Effector memory CD8-positive, alpha-beta T cell (primary cell): ENCODE data around the gene PSMD13.
"Not testable (repeated sequence)": the region's sequence is repeated elsewhere in the genome, so short reads cannot be mapped to it uniquely, and the experiment has no call there.

Experiments used
- ATAC-seq: fragments of 150-1000 bp; cut with Tn5 transposase; replicated peaks from 2 replicates; pipeline ENCODE4 v1.10.0; 2021; ENCODE audit warnings: mild to moderate bottlenecking, moderate library complexity
- DNase-seq, 3 experiments: peaks; one replicate each; pipeline ENCODE4 v3.0.0; 2021
- H3K27ac Mint-ChIP-seq, 2 donors: one replicate each; pipeline ENCODE4 v1.8.0; 2022; ENCODE audit warnings: mild to moderate bottlenecking in 2 of 2, mixed read lengths in 2 of 2, moderate library complexity in 2 of 2
- H3K27me3 Mint-ChIP-seq, 2 donors: one replicate each; pipeline ENCODE4 v1.8.0; 2022; ENCODE audit warnings: mixed read lengths in 2 of 2
- H3K36me3 Mint-ChIP-seq: one replicate; pipeline ENCODE4 v1.8.0; 2022; ENCODE audit warnings: mild to moderate bottlenecking, moderate library complexity, mixed read lengths; ENCODE audit not compliant: insufficient read depth
- H3K4me1 Mint-ChIP-seq, 2 donors: one replicate each; pipeline ENCODE4 v1.8.0; 2022; ENCODE audit warnings: low read depth in 2 of 2, mixed read lengths in 2 of 2
- H3K4me3 Mint-ChIP-seq, 2 donors: one replicate each; pipeline ENCODE4 v1.8.0; 2022; ENCODE audit warnings: mild to moderate bottlenecking in 2 of 2, mixed read lengths in 2 of 2, moderate library complexity in 2 of 2
- H3K9me3 Mint-ChIP-seq, 2 donors: one replicate each; pipeline ENCODE4 v1.8.0; 2022; ENCODE audit warnings: mixed read lengths in 2 of 2

Gene PSMD13

DNA sequence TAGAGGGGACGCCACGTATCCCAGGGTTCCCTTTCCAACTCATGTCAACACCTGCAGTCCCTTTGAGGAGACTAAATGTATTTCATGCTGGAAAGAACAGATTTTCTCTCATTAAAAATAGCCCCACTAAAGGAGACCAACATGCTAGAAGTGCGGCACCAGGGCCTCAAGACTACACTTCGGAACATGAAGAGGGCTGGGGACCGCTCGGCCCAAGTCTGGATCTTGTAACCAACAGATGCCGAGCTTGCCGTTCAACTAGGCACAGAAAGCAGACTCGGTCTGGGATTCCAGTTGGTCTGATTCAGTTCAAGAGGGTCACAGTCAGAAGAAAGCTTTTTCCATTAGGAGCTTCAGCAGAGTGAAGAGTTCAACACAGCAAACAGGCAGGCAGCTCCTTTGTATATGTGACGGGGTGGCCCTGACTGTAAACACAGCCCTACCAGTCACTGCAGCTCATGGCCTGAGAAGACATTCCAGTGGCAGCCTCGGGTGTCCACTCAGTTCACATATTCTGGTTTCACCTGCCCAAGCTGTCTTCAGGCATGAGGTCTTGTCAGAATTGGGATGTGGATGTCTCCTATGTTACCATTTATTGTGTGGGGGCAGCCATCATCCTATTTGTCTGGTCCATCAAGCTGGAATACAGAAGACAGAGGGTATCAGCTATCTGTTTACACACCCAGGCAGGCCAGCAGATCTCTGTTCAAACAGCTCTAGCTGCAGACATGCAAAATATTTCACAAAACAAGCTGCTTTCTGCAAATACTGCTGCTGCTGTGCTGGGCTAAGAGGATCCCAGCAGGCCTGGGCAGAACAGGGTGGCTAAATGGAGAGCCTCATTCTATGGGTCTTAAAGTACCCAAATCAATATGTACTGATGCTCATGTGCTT is 20.4 kb upstream of the PSMD13 start:
- H3K27ac Mint-ChIP-seq = no peak overlapping the region
- ATAC-seq = no peak
- H3K4me1 Mint-ChIP-seq = peaks cover 6 to 8% of the 10 kb centered on the region in 2 donors
- no peaks in the 10 kb centered on the region for H3K9me3 Mint-ChIP-seq
- no peak for DNase-seq
- H3K4me3 Mint-ChIP-seq = no peak overlapping the region
- no peaks in the 10 kb centered on the region for H3K27me3 Mint-ChIP-seq
- H3K36me3 Mint-ChIP-seq = peaks cover 38% of the 10 kb centered on the region

DNA sequence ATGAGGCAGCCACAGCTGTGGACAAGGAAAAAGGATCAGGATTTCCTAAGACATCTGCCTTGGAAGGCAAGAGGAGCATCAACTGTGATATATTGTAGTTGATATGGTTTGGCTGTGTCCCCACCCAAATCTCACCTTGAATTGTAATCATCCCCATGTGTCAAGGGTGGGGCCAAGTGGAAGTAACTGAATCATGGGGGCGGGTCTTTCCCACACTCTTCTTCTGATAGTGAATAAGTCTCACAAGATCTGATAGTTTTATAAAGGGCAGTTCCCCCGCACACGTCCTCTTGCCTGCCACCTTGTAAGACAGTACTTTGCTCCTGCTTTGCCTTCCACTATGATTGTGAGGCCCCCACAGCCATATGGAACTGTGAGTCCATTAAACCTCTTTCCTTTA is 19.1 kb upstream of the PSMD13 start:
- Mint-ChIP-seq H3K36me3 (peaks cover 32% of the 10 kb centered on the region), H3K4me3 (no peak overlapping the region), H3K9me3 (no peaks in the 10 kb centered on the region), H3K4me1 (peaks cover 4 to 12% of the 10 kb centered on the region in 2 donors), H3K27me3 (no peaks in the 10 kb centered on the region), H3K27ac (peak overlapping the region in 1 of 2 donors; percentile 36)
- ATAC-seq = no peak
- no peak for DNase-seq

DNA sequence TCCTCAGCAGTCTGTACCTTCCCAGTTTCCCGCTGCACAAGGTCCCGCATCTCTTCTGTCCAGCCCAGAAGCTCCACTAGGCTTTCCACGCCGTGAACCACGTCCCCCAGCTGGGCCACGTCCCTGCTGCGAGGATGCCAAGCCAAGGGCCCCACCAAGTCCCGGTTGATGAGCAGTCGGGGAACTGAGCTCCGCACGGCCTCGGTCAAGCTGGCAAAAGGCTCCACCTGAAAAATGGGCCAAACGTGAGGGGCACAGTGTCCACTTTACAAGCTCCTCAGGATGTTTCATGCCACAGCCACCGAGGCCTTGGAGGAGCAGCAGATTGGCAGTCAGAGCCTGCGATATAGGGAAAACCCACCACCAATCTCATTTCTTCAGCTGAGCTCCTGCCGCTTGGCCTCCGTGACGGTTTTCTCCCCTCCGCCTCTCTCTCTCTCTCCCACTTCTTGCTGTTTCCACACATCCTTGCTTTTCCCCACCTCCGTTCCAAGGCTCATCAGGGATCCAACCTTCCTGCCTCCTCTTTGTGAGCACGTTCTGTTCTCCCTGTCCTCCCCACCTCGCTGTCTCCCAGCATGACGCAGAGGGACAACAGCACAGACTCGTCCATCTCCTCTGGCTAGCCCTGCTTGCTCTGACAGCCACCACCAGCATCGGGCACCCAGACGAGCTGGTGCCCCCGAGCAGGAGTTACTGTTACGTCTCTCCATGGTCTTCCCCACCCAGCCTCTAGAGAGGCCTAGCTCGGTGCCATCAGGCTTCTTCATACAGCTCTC is 17.8 kb upstream of the PSMD13 start:
- Mint-ChIP-seq H3K27ac (no peak overlapping the region), H3K27me3 (no peaks in the 10 kb centered on the region), H3K4me3 (no peak overlapping the region), H3K4me1 (peaks cover 0 to 11% of the 10 kb centered on the region in 2 donors), H3K9me3 (no peaks in the 10 kb centered on the region), H3K36me3 (peaks cover 19% of the 10 kb centered on the region)
- no peak for ATAC-seq
- no peak for DNase-seq

DNA sequence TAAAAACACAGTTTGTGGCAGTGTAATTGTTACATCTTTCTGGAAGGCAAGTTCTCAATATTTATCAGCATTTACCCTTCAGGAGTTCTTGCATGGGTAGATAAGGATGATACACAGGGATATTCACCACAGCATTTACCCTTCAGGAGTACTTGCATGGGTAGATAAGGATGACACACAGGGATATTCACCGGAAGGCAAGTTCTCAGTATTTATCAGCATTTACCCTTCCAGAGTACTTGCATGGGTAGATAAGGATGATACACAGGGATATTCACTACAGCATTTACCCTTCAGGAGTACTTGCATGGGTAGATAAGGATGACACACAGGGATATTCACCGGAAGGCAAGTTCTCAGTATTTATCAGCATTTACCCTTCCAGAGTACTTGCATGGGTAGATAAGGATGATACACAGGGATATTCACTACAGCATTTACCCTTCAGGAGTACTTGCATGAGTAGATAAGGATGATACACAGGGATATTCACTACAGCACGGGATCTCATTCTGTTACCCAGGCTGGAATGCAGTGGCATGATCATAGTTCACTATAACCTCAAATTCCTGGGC is 16.0 kb upstream of the PSMD13 start:
- not testable (repeated sequence) for H3K4me3 Mint-ChIP-seq, H3K4me1 Mint-ChIP-seq, ATAC-seq, H3K9me3 Mint-ChIP-seq, H3K27me3 Mint-ChIP-seq, H3K36me3 Mint-ChIP-seq, H3K27ac Mint-ChIP-seq, DNase-seq

DNA sequence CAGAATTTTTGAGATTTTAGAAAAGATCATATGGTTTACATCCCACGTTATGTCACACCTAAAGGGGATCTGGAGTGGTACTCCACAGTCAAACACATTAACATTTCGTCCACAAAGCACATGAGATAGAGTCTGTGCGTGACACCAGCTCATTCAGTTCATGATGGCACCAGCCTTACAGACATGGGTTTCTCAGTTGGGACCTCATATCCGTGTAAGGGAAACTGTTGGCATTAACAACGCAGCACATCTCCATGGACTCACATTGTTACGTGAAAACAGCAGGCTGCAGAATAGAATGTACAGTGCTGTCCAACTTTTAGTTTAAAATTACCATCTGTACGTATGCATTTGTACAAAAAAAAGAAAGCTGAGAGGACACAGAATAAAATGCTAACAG is 15.2 kb upstream of the PSMD13 start:
- no peak overlapping the region for H3K27ac Mint-ChIP-seq
- no peaks in the 10 kb centered on the region for H3K9me3 Mint-ChIP-seq
- H3K4me3 Mint-ChIP-seq = no peak overlapping the region
- no peaks in the 10 kb centered on the region for H3K27me3 Mint-ChIP-seq
- DNase-seq (no peak), ATAC-seq (no peak)
- peaks cover 6% of the 10 kb centered on the region in 2 donors for H3K4me1 Mint-ChIP-seq
- peaks cover 4% of the 10 kb centered on the region for H3K36me3 Mint-ChIP-seq

DNA sequence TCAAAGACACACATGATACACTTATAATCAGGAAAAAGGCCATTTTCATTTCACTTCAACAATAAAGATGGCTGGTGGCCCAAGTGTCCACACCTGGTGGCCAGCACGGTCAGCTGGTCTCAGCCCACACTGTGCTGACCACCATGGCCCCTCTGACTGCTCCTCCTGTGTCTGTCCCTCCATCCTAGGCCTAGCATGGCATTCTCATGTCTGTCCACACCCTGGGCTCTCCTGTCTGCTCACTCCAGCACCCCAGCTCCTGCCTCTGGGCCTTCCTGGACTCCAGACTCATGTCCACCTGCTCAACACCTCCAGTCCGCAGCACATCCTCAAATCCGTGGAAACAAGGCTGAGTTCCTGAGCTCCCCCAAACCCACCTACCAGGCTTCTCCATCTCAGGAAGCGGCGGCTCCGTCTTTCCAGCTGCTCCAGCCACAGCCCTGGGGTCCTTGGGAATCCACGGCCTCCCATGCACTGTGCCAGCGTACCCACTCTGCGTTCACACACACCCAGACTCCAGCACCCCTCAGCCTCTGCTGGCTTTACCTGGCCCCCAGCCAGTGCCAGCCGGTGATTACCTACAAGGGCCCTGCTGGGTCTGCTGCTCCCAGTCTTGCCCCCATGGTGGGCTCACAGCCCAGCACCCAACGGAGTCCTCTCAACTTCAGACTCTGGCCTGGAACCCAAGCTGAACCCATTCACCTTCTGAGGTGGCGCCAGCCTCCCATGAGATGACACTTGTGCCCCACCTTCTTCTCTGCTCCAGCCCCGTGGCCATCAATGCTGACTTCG is 14.6 kb upstream of the PSMD13 start:
- ATAC-seq (no peak), DNase-seq (no peak)
- Mint-ChIP-seq H3K4me3 (no peak overlapping the region), H3K27ac (no peak overlapping the region), H3K36me3 (peaks cover 4% of the 10 kb centered on the region), H3K27me3 (no peaks in the 10 kb centered on the region), H3K4me1 (peaks cover 6% of the 10 kb centered on the region in 2 donors), H3K9me3 (no peaks in the 10 kb centered on the region)

DNA sequence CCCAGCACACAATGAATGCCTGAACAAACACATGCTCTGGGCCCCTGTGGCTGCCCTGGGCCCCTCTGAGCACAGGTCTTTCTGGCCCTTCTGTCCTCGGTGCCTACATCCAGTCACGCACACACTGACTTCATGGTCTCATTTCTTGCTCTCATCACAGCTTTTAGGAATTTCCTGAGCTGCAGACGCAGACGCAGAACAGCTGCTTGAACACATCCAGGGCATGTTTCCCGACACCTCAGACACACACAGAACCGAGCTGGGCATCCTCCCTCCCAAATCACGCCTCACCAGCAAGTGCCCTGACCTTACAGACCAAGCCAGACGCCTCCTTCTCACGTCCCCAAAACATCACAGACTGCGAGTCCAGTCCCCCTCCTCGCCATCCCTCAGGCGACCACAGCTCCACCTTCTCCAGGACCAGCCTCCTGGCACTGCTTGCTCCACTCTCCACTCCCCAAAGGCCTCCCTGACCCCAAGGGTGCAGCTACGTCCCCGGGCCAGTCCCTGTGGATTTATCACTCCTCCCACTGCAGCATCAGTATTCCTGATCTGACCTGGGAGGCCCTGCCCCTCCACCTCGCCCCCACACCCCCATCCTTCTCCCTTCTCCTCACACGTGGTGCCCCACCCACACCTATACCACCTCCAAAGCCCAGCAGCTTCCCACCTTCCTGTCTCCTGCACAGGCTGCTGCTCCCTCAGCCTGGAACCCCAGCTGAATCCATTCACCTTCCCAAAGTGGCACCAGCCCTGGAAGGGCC is 13.6 kb upstream of the PSMD13 start:
- Mint-ChIP-seq H3K4me3 (no peak overlapping the region), H3K27me3 (no peaks in the 10 kb centered on the region), H3K36me3 (peaks cover 4% of the 10 kb centered on the region), H3K9me3 (no peaks in the 10 kb centered on the region), H3K4me1 (peaks cover 7 to 11% of the 10 kb centered on the region in 2 donors), H3K27ac (no peak overlapping the region)
- no peak for ATAC-seq
- no peak for DNase-seq

DNA sequence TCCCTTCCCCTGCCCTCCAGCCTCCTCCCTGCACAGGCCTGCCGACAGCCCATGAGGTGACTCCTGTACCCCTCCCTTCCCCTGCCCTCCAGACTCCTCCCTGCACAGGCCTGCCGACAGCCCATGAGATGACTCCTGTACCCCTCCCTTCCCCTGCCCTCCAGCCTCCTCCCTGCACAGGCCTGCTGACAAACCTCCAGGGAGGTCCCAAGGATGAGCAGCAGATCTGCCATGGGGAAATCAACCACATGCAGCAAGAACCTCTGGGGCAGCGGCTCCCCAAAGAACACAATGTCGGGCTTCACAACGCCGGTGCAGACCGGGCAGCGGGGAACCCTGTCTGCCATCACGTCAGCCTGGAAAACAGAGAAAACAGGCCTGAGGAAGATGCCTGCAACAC is 12.9 kb upstream of the PSMD13 start:
- Mint-ChIP-seq H3K4me3 (no peak overlapping the region), H3K27me3 (no peaks in the 10 kb centered on the region), H3K36me3 (peaks cover 4% of the 10 kb centered on the region), H3K27ac (no peak overlapping the region), H3K4me1 (peaks cover 7 to 17% of the 10 kb centered on the region in 2 donors), H3K9me3 (no peaks in the 10 kb centered on the region)
- DNase-seq (no peak), ATAC-seq (no peak)

DNA sequence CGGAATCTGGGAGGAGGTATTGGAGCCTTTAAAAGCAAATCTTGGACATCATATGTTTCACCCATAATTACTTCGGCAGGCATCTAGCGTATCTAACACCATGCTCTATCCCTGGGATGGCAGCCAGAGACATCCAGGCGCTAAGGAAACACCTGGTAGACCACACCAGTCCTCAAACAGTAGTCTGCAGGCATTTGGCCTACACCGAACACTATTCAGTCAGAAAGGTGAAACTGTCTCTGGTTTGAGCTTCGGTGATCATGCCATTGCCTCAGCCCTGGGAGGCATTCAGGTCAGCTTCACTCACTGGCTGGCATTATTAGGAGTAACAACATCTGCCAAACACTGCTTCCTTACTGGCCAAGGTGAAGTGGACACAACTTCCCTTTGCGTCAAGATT is 12.4 kb upstream of the PSMD13 start:
- DNase-seq = no peak
- peaks cover 7% of the 10 kb centered on the region for H3K36me3 Mint-ChIP-seq
- H3K27ac Mint-ChIP-seq = no peak overlapping the region
- H3K4me3 Mint-ChIP-seq = no peak overlapping the region
- peaks cover 7 to 17% of the 10 kb centered on the region in 2 donors for H3K4me1 Mint-ChIP-seq
- H3K9me3 Mint-ChIP-seq = no peaks in the 10 kb centered on the region
- H3K27me3 Mint-ChIP-seq = no peaks in the 10 kb centered on the region
- ATAC-seq = no peak

DNA sequence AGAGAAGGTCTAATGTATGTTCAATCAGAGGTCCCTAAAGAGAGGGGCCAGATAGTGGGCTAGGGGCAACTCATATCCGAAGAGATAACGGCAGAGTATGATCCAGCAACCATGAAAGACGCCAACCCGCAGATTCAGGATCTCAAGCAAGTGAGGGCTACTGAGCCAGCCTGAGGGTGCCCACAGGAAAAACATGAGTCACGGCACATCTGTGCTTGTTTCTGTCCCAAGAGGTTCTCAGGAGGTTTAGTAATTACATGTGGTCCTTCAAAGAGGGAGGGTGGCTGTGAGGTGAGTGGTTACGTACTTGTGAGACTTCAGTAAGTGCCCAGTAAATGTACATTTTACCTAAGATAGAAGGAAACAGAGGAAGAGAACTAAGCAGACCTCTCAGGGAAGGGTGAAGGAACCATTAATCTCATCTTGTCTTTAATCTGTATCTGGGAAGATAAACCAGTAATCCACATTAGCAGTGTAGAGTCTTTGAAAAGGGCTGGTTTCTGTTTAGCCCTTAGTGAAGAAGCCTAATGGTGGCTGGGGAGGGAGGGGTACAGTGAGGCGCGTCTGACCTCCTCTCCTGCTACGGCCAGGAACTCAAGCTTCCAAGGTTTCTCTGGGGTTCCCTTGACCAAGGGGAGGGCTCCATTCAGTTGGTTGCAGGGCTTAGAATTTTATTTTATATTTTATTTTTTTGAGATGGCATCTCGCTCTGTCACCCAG is 10.9 kb upstream of the PSMD13 start:
- no peak for DNase-seq
- Mint-ChIP-seq H3K36me3 (peaks cover 10% of the 10 kb centered on the region), H3K9me3 (no peaks in the 10 kb centered on the region), H3K27me3 (no peaks in the 10 kb centered on the region), H3K27ac (peak overlapping the region in 1 of 2 donors; percentile 39), H3K4me3 (no peak overlapping the region), H3K4me1 (peaks cover 7 to 17% of the 10 kb centered on the region in 2 donors)
- ATAC-seq = no peak

DNA sequence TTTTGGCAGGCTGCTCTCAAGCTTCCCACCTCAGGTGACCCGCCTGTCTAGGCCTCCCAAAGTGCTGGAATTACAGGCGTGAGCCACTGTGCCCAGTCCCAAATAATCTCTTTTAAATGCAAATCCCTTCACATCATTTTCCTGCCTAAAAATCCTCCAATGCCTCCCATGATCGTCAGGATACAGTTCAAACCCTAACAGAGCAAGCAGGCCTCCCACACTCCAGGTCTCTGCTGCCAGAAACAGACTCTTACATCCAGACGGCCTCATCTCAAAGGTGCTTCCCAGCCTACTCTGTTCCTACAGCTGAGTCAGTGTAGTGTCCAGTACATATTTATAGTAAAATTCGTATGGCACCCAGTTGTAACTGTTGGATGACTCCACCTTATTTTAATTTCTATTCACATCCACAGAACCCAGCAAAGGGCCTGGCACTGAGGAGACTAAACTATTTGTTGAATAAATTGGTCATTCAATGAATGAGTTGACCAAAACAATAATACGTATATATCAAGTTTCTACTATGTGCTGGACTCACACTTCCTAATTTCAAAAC is 8.9 kb upstream of the PSMD13 start:
- Mint-ChIP-seq H3K4me1 (peaks cover 2 to 20% of the 10 kb centered on the region in 2 donors), H3K27me3 (no peaks in the 10 kb centered on the region), H3K9me3 (no peaks in the 10 kb centered on the region), H3K36me3 (peaks cover 14% of the 10 kb centered on the region), H3K4me3 (no peak overlapping the region), H3K27ac (no peak overlapping the region)
- ATAC-seq = no peak
- DNase-seq = no peak

DNA sequence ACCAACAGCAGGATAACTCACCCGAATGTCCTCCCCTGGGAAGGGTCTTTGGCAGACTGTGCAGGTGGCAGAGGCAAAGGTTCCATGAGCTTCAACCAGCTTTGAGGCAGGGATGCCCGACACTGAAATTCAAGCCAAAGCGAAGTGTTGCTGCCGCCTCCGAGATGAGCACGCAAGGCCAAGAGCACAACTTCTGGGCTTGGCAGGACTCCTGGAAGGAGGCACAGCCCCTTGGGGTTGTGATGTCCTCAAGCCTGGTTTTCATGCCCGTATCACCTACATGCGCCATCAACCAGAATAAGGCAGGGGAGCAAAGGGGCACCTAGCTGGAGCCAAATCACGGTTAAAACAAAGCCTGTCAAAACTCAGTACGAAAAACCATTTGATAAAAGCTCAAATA is 6.3 kb upstream of the PSMD13 start:
- Mint-ChIP-seq H3K4me1 (peaks cover 4 to 27% of the 10 kb centered on the region in 2 donors), H3K27ac (no peak overlapping the region)
- no peak for ATAC-seq

More for the DNA sequence above, 6.3 kb upstream of the PSMD13 start:
- peaks cover 12% of the 10 kb centered on the region for H3K36me3 Mint-ChIP-seq
- no peaks in the 10 kb centered on the region for H3K27me3 Mint-ChIP-seq
- H3K4me3 Mint-ChIP-seq = no peak overlapping the region
- no peak for DNase-seq
- H3K9me3 Mint-ChIP-seq = no peaks in the 10 kb centered on the region
